Mononuclear cell (primary cell): ENCODE results near the gene SERTAD2. TPM values are rescaled to one million over a fixed set of nuclear protein-coding genes. Genes with fewer than 3 reads are reported as not detected.

Experiments used
- H3K27me3 ChIP-seq: 2 replicates; pipeline ENCODE4 v1.6.0; 2011; ENCODE audit warnings: low read length, control low read depth; ENCODE audit not compliant: insufficient read depth
- H3K4me1 ChIP-seq: 2 replicates; pipeline ENCODE4 v1.5.1; 2011; ENCODE audit warnings: mild to moderate bottlenecking, low read length, control low read depth; ENCODE audit not compliant: insufficient read depth
- H3K4me3 ChIP-seq: 2 replicates; pipeline ENCODE4 v1.5.1; 2011; ENCODE audit warnings: mild to moderate bottlenecking, low read length, moderate library complexity
- H3K9me3 ChIP-seq: 2 replicates; pipeline ENCODE4 v1.5.1; 2011; ENCODE audit warnings: low read depth, mild to moderate bottlenecking, control low read depth, low read length
- total RNA-seq: library from RNA; depleted of rRNA; stranded (reverse); fragments of >200 nt; gene quantifications from one replicate; pipeline ENCODE4 v1.2.3, GENCODE V29; 2012

SERTAD2 gene
- total RNA-seq, 1 donor: 45.4 TPM

DNA sequence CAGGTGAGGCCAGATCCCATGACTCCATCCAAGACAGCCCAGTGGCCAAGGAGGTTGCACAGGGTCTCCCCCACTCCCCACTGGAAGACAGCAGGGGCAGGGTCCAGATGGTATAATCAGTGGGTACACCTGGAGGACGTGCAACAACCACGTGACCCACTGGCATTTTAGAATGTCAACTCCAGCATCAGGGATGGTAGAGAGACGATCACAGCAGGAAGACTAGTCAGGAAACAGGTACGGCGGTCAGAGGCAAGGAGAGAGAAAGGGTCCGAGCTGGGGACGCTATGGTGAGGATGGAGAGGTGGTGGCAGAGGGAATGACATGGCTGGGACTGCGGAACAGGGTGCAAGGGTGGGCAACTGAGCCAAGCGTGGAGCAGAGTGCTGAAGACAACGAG, 23.0 kb downstream of the SERTAD2 start:
- Histone ChIP-seq H3K4me1 (peaks cover 16% of the 10 kb centered on the region), H3K9me3 (no peaks in the 10 kb centered on the region), H3K27me3 (no peaks in the 10 kb centered on the region), H3K4me3 (no peak overlapping the region)

DNA sequence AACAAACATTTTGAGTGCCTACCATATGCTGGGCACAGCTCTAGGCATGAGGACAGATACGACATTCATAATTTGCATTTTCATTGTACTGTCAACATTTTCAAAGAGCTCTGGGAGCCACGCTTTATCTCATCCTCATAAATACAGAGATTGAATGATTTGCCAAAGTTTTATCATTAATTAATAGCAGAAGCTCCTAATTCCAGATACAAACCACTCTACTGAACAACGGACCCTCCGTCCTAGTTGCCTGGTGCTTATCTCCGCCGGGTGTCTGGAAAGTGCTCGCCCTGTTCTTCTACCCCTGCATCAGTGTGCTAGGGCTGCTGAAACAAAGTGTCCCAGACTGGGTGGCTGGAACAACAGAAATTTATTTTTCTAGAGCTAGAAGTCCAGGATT, 23.8 kb downstream of the SERTAD2 start:
- H3K4me3 ChIP-seq: no peak overlapping the region
- H3K9me3 ChIP-seq: no peaks in the 10 kb centered on the region
- peaks cover 8% of the 10 kb centered on the region for H3K4me1 ChIP-seq
- no peaks in the 10 kb centered on the region for H3K27me3 ChIP-seq

DNA sequence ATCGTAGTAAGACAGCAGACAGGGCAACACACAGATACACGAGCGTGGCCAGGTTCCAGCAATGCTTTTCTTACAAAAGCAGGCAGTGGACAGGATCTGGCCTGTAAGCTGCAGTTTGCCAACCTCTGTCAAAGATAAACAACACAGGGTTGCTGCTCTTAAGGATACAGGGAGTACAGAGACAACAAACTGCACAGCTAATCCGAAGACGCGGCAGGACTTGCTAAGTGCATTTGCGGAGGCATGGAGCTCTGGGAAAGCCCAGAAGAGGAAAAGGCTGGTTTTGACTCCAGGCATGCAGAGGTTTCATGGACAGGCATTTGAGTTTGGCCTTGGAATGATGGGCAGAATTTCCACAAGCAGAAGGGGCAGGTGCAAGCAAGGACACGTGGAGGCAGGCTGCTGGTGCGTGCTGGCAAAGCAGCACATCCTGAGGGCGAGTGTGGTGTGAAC, 24.4 kb downstream of the SERTAD2 start:
- H3K4me1 ChIP-seq: peaks cover 3% of the 10 kb centered on the region
- no peaks in the 10 kb centered on the region for H3K27me3 ChIP-seq
- H3K9me3 ChIP-seq: no peaks in the 10 kb centered on the region
- no peak overlapping the region for H3K4me3 ChIP-seq

DNA sequence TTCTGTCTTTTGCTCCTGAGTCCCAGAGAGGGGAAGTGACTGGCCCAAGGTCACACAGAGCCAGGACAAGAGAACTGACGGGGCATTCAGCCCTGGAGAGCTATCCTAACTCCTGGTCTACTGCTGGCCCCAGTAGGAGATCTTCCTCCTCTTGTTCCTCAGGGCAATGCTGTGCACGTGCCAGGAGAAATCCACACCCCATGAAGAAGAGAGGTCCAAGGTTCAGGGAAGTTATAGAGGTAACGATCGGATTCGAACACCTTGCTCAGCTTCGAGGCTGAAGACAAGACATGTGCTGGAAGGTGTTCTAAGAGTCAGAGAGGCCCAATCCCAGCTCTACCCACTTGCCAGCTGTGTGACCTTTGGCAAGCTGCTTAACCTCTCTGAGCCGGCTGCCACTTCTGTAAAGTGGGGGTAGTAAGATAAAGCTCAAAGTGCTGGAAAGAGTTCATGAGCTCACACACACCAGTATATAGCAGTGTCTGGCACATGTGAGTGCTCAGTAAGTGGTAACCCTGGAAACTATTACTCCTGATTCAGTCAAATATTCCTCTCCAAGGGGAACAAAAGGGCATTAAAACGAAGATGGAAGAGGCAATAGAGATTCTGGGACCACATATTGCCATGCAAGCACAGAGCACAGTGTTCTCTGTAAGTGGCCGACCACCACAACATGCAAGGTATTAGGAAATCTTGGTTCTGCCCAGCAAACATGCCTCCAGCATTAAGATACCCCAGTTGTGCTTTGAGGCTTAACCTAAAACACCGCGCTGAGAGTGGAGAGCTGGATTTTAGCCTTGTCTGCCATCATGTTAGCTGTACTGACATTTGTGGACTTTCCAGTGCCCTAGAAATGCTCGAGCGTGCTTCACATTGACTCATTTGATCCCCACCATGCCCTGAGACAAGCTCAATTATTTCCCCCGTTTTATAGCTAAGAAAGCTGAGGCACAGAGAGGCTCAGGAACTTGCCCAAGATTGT, 25.6 kb downstream of the SERTAD2 start:
- Histone ChIP-seq H3K9me3 (no peaks in the 10 kb centered on the region), H3K4me3 (no peak overlapping the region), H3K27me3 (no peaks in the 10 kb centered on the region), H3K4me1 (no peaks in the 10 kb centered on the region)

DNA sequence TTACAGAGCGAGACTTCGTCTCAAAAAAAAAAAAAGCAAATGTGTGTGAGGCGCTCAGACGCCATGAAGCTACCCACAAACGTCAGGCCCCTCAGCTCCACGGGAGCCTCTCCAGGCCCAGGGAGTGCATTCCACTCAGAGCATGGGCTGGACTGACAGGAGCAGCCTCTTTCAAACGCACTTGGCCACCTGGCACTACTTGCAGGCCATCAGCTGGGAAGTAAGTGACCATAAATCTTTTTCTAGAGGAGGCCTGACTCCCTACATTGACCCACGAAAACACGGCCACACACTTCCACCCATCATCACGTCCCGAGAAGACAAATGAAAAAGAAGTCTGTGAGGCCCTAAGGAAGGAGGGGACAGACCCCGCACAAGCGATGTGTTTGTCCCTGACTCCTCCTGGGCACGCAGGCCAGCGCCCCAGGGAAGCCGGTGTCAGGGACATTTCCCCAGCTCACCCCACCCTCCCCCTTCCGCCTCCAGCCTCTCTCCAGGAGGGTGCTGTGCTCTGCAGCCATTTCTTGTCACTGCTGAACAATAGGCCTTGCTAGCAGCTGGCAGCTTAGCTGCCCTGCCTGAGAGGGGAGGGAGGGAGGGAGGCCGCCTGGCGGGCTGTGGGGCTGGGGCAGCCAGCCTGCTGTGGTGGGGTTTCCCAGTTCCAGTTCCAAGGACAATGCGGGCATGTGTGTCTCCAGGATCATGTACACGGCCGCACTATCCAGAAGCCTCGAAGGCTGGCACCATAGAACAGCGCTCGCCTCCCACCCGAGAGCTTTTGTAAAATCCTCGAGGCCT, 26.6 kb downstream of the SERTAD2 start:
- Histone ChIP-seq H3K4me1 (no peaks in the 10 kb centered on the region), H3K4me3 (no peak overlapping the region), H3K9me3 (no peaks in the 10 kb centered on the region), H3K27me3 (no peaks in the 10 kb centered on the region)

- Histone ChIP-seq H3K4me3 (no peak overlapping the region), H3K9me3 (no peaks in the 10 kb centered on the region), H3K27me3 (no peaks in the 10 kb centered on the region), H3K4me1 (no peaks in the 10 kb centered on the region)
These were observed 27.4 kb downstream of the SERTAD2 start for GRCh38 chr2:64626146-64626809.

DNA sequence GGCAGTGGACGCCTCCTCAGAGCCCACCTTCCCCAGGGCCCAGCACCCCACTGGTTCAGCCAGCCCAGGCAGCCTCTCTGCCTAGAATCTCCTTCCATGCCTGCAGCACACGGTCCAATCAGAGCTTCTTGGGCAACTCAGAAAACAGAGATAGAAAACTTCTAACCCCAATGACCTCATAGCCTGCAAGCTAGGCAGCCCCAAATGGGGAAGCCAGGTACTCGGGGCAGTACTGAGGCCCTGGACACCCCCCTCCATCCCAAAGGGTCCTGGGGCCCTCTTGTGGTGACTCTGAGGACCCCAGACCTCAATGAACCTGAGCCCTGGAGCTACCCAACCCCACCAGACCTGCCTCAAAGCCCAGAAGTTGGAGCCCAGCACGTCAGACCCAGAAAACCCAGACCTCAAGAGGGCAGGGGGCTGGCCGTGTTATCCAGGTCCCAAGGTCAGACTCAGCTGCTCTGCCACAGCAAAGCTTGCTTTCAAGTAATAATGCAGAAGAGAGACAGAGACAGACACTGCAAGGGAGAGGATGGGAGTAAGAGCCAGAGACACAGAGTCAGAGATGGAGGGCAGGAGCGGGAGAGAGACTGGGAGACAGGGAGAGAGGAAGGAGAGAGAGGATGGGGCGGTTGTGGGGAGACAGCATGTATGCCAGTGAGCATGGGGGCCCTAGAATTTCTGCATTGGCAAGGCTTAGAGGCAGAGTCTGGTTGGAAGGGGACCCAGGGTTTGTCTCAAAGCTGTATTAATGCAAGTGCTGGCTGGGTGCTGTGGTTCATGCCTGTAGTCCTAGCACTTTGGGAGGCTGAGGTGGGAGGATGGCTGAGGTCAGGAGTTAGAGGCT, 28.2 kb downstream of the SERTAD2 start:
- Histone ChIP-seq H3K4me3 (no peak overlapping the region), H3K27me3 (no peaks in the 10 kb centered on the region), H3K4me1 (no peaks in the 10 kb centered on the region), H3K9me3 (no peaks in the 10 kb centered on the region)

DNA sequence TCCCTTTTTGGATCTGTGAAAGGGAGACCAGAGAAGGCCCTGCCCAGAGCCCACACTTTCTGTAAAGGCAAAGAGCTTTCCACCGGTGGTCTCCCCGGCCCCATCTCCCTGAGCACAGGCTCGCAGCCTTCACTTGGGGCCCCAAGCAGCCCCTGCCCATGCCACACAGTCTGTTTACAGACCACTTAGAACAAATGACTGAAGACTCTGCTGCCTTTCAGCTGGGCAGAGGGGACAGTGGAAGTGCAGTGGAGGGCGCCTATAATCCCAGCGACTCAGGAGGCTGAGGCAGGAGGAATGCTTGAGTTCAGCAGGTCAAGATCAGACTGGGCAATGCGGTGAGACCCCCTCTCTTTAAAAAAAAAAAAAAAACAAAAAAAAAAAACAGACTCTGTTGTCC, 28.9 kb downstream of the SERTAD2 start:
- no peaks in the 10 kb centered on the region for H3K4me1 ChIP-seq
- H3K9me3 ChIP-seq: no peaks in the 10 kb centered on the region
- H3K27me3 ChIP-seq: no peaks in the 10 kb centered on the region
- no peak overlapping the region for H3K4me3 ChIP-seq

GRCh38 chr2:64624108-64624610, 29.6 kb downstream of the SERTAD2 start:
- Histone ChIP-seq H3K27me3 (no peaks in the 10 kb centered on the region), H3K9me3 (no peaks in the 10 kb centered on the region), H3K4me1 (no peaks in the 10 kb centered on the region), H3K4me3 (no peak overlapping the region)

- Histone ChIP-seq H3K27me3 (no peaks in the 10 kb centered on the region), H3K4me1 (no peaks in the 10 kb centered on the region), H3K4me3 (no peak overlapping the region), H3K9me3 (no peaks in the 10 kb centered on the region)
These were observed 30.4 kb downstream of the SERTAD2 start for GRCh38 chr2:64623242-64623850.

DNA sequence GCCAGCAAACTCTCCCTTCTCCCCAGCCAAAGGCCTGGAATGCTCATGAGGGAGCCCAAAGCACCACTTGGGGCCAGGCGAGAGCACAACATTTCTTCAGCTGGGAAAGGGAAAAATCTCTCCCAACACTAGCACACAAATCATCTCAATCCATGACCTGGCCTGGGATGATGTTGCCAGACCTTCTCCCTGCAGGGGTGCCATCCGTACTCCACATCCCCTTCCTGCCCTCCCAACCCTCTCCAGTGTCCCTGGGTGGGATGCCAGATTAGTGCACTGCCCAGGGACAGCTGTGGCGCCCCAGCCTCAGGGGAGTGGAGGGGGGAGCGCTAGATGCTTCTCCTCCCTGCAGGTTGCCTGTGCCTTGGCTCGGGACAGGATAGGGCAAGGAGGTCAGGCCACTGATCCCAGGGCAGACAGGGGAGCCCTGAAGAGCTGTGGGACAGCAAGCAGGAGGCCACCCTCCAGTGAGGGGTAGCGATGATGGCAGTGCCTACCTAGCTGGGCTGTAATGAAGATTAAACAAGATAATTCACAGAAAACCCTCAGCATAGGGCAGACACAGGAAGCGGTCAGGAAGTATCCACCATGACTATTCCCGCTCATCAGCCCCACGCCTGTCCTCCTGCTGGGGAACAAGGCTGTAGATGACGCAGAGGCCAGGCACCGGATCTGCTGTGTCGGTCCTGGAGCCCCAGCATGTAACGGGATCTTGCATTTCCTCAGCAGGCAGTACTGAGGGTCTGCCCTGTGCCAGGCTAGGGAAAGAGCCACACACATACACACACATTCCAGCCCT, 31.1 kb downstream of the SERTAD2 start:
- Histone ChIP-seq H3K27me3 (no peaks in the 10 kb centered on the region), H3K9me3 (no peaks in the 10 kb centered on the region), H3K4me3 (no peak overlapping the region), H3K4me1 (no peaks in the 10 kb centered on the region)

DNA sequence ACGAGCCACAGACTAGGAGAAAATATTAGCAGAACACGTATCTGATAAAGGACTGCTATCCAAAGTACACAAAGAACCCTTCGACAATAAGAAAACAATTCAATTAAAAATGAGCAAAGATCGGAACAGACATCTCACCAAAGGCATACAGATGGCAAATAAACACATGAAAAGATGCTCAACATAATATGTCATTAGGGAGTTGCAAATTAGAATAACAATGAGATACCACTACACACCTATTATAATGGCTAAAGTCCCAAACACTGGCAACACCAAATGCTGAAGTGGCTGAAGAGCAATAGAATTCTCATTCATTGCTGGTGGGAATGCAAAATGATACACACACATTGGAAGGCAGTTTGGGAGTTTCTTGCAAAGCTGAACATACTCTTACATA, 33.1 kb downstream of the SERTAD2 start:
- no peak overlapping the region for H3K4me3 ChIP-seq
- H3K9me3 ChIP-seq: no peaks in the 10 kb centered on the region
- no peaks in the 10 kb centered on the region for H3K4me1 ChIP-seq
- H3K27me3 ChIP-seq: no peaks in the 10 kb centered on the region

DNA sequence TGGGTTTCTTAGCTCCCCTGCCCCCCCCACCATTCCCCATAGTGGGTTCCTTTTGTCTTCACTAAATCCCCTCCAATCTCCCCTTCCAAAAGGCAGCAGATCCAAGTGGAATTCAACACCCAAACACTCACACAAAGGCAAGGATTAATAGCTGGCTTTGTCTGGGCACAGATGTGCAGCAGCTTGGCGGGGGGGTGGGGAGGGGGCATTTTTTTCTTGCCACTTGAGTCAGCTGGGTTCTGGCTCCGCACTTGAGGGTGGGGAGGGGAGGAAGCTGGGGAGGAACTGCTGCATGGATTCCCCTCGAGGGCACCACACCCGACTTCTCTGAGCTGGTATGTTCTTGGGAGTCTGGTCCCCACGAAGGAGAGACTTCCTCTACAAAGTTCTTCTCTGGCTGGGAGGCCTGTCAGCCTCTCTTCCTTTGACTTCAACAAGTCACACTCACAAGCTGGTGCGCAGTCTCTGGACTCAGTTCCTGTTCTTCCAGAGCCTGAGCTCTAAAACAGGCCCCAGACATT, 36.0 kb downstream of the SERTAD2 start:
- no peaks in the 10 kb centered on the region for H3K9me3 ChIP-seq
- H3K4me3 ChIP-seq: no peak overlapping the region
- no peaks in the 10 kb centered on the region for H3K27me3 ChIP-seq
- no peaks in the 10 kb centered on the region for H3K4me1 ChIP-seq
